H9 (cell line): ENCODE data around the gene CTBS. TPM values are rescaled to one million over a fixed set of nuclear protein-coding genes. Genes with fewer than 3 reads are reported as not detected.

Experiments used
- DNase-seq: peaks from one replicate; pipeline ENCODE4 v3.0.0-alpha.2; 2017
- H2AFZ ChIP-seq: one replicate; pipeline ENCODE4 v1.6.1; 2013; ENCODE audit warnings: mild to moderate bottlenecking, low read length, control low read depth, moderate library complexity
- H2AK5ac ChIP-seq: 2 replicates; pipeline ENCODE4 v1.6.1; 2013; ENCODE audit warnings: low read length, control low read depth, mixed read lengths; ENCODE audit not compliant: insufficient read length
- H2BK120ac ChIP-seq: one replicate; pipeline ENCODE4 v1.6.1; 2013; ENCODE audit warnings: low read depth, mild to moderate bottlenecking, low read length, control low read depth, inconsistent platforms; ENCODE audit not compliant: poor library complexity, severe bottlenecking
- H2BK12ac ChIP-seq: 2 replicates; pipeline ENCODE4 v1.6.1; 2013; ENCODE audit warnings: low read length, control low read depth, mixed read lengths, low read depth; ENCODE audit not compliant: insufficient read length
- H2BK15ac ChIP-seq: 2 replicates; pipeline ENCODE4 v1.6.1; 2013; ENCODE audit warnings: low read depth, low read length, control low read depth
- H2BK20ac ChIP-seq: one replicate; pipeline ENCODE4 v1.6.1; 2013; ENCODE audit warnings: low read depth, mild to moderate bottlenecking, low read length, control low read depth, inconsistent platforms; ENCODE audit not compliant: poor library complexity, severe bottlenecking
- H2BK5ac ChIP-seq: 2 replicates; pipeline ENCODE4 v1.6.1; 2013; ENCODE audit warnings: low read length, control low read depth, mixed read lengths; ENCODE audit not compliant: insufficient read length
- H3K14ac ChIP-seq: 2 replicates; pipeline ENCODE4 v1.6.1; 2013; ENCODE audit warnings: low read length, control low read depth; ENCODE audit not compliant: insufficient read depth
- H3K18ac ChIP-seq: 2 replicates; pipeline ENCODE4 v1.6.1; 2013; ENCODE audit warnings: low read depth, mild to moderate bottlenecking, mixed read lengths, low read length, control low read depth; ENCODE audit not compliant: insufficient read length
- H3K23ac ChIP-seq: 2 replicates; pipeline ENCODE4 v1.6.1; 2013; ENCODE audit warnings: low read length, control low read depth, mixed read lengths, low read depth; ENCODE audit not compliant: insufficient read length
- H3K23me2 ChIP-seq: 2 replicates; pipeline ENCODE4 v1.6.1; 2013; ENCODE audit warnings: low read depth, mild to moderate bottlenecking, mixed read lengths, low read length, control low read depth; ENCODE audit not compliant: insufficient read length, poor library complexity, severe bottlenecking
- H3K27ac ChIP-seq: 2 replicates; pipeline ENCODE4 v1.5.1; 2013; ENCODE audit warnings: low read length, control low read depth, mixed read lengths, low read depth; ENCODE audit not compliant: insufficient read length
- H3K27me3 ChIP-seq: 2 replicates; pipeline ENCODE4 v1.6.1; 2013; ENCODE audit warnings: low read length, control low read depth, inconsistent platforms; ENCODE audit not compliant: insufficient read depth
- H3K4ac ChIP-seq: 2 replicates; pipeline ENCODE4 v1.6.1; 2013; ENCODE audit warnings: low read depth, mild to moderate bottlenecking, control low read depth, inconsistent platforms, low read length, moderate library complexity
- H3K4me1 ChIP-seq: 2 replicates; pipeline ENCODE4 v1.6.1; 2013; ENCODE audit warnings: low read length, control low read depth, inconsistent platforms; ENCODE audit not compliant: insufficient read depth
- H3K4me2 ChIP-seq: 2 replicates; pipeline ENCODE4 v1.6.1; 2013; ENCODE audit warnings: low read length, control low read depth, mixed read lengths; ENCODE audit not compliant: insufficient read length, insufficient read depth
- H3K56ac ChIP-seq: 2 replicates; pipeline ENCODE4 v1.6.1; 2013; ENCODE audit warnings: low read depth, mild to moderate bottlenecking, mixed read lengths, low read length, control low read depth; ENCODE audit not compliant: insufficient read length
- H3K79me1 ChIP-seq: 2 replicates; pipeline ENCODE4 v1.6.1; 2013; ENCODE audit warnings: low read depth, mild to moderate bottlenecking, moderate library complexity, low read length, control low read depth, inconsistent platforms; ENCODE audit not compliant: insufficient read depth, poor library complexity, severe bottlenecking
- H3K79me2 ChIP-seq: 2 replicates; pipeline ENCODE4 v1.6.1; 2013; ENCODE audit warnings: low read length, control low read depth, inconsistent platforms; ENCODE audit not compliant: insufficient read depth
- H3K9ac ChIP-seq: 2 replicates; pipeline ENCODE4 v1.6.1; 2013; ENCODE audit warnings: low read length, control low read depth, mixed read lengths; ENCODE audit not compliant: insufficient read length; ENCODE audit errors: extremely low read depth
- H3K9me3 ChIP-seq: one replicate; pipeline ENCODE4 v1.6.1; 2013; ENCODE audit warnings: low read depth, low read length, inconsistent platforms; ENCODE audit not compliant: control insufficient read depth
- H3T11ph ChIP-seq: one replicate; pipeline ENCODE4 v1.6.1; 2013; ENCODE audit warnings: mild to moderate bottlenecking, low read length, control low read depth, inconsistent platforms
- H4K20me1 ChIP-seq: one replicate; pipeline ENCODE4 v1.6.1; 2013; ENCODE audit not compliant: control insufficient read depth, insufficient read length, insufficient read depth
- H4K5ac ChIP-seq: 2 replicates; pipeline ENCODE4 v1.6.1; 2013; ENCODE audit warnings: low read depth, mild to moderate bottlenecking, mixed read lengths, low read length, control low read depth; ENCODE audit not compliant: insufficient read length
- H4K8ac ChIP-seq: replicated peaks from 2 replicates; pipeline ENCODE4 v1.6.1; 2013; ENCODE audit warnings: low read length, control low read depth, mixed read lengths, low read depth; ENCODE audit not compliant: insufficient read length
- H4K91ac ChIP-seq: 2 replicates; pipeline ENCODE4 v1.6.1; 2013; ENCODE audit warnings: low read depth, mild to moderate bottlenecking, moderate library complexity, mixed read lengths, low read length, control low read depth; ENCODE audit not compliant: insufficient read length
- H3K27ac Mint-ChIP-seq, 3 experiments: 2 replicates in 2 of 3; 3 replicates in 1 of 3; pipeline ENCODE4 v1.8.0; 2020 to 2021; ENCODE audit warnings: mixed read lengths in 3 of 3, mild to moderate bottlenecking in 1 of 3, moderate library complexity in 1 of 3
- H3K27me3 Mint-ChIP-seq: 2 replicates; pipeline ENCODE4 v1.8.0; 2021; ENCODE audit warnings: low read depth, mild to moderate bottlenecking, moderate library complexity, mixed read lengths
- H3K36me3 Mint-ChIP-seq, 3 experiments: 2 replicates in 2 of 3; 3 replicates in 1 of 3; pipeline ENCODE4 v1.8.0; 2020 to 2021; ENCODE audit warnings: low read depth in 3 of 3, mixed read lengths in 3 of 3; ENCODE audit not compliant: insufficient read depth in 1 of 3
- H3K4me1 Mint-ChIP-seq, 2 experiments: 2 replicates each; pipeline ENCODE4 v1.8.0; 2020; ENCODE audit warnings: mixed read lengths in 2 of 2
- H3K4me3 Mint-ChIP-seq, 2 experiments: 2 replicates in 1 of 2; 3 replicates in 1 of 2; pipeline ENCODE4 v1.8.0; 2020 to 2021; ENCODE audit warnings: mild to moderate bottlenecking in 2 of 2, mixed read lengths in 2 of 2, moderate library complexity in 1 of 2
- H3K9me3 Mint-ChIP-seq, 2 experiments: 2 replicates in 1 of 2; 3 replicates in 1 of 2; pipeline ENCODE4 v1.8.0; 2020; ENCODE audit warnings: mild to moderate bottlenecking in 2 of 2, mixed read lengths in 2 of 2, moderate library complexity in 1 of 2
- CTCF ChIP-seq: fragments of 200-600 bp; sonication (generic); conservative IDR thresholded peaks from 3 replicates; pipeline ENCODE4 v1.8.0; 2021; ENCODE audit warnings: antibody characterized with exemption, mild to moderate bottlenecking
- WGBS: extraction: QIAGEN DNeasy Blood & Tissue Kit; methylation state at CpG from one replicate; pipeline ENCODE4 v1.1.7; 2013; ENCODE audit warnings: missing lambda C conversion rate, low lambda C conversion rate, mixed read lengths; ENCODE audit not compliant: insufficient read length; ENCODE audit errors: extremely low coverage; 5-methylcytosine and 5-hydroxymethylcytosine counted together
- total RNA-seq: library from RNA; stranded (reverse); gene quantifications from 2 replicates; pipeline ENCODE4 v1.2.1, GENCODE V29; 2021

Gene CTBS
- total RNA-seq, 1 experiment from 2014 or later: 2.8 TPM

DNA sequence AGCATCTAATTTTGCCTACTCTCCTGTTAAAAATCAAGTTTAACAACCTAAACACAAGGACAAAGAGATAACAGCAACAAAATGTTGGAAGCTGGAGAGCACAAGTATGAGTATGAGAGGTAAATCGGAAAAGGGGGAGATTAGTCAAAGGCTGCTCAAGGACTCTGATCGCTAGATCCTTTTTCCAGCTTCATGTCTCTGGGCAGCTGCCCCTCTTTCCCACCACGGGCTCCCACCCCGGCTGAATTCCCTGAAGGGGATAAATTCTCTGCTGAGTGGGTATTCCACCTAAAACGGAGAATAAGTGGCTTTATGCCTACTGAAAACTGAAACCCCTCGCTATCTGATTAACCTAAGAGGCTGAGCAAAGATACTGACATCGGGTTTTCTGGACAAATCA, 696 bp upstream of the CTBS start:
- H2BK15ac ChIP-seq: no peak overlapping the region
- Mint-ChIP-seq H3K4me1 (peaks cover 36 to 37% of the 10 kb centered on the region in 2 experiments), H3K36me3 (peaks cover 0 to 5% (median 1%) of the 10 kb centered on the region in 3 experiments; a peak in 2 of 7 replicates), H3K4me3 (peak overlapping the region; percentile 79 to 82), H3K27me3 (peaks cover 18% of the 10 kb centered on the region), H3K27ac (no peak overlapping the region), H3K9me3 (no peaks in the 10 kb centered on the region)
- no peak overlapping the region for H3K23ac ChIP-seq
- H2AFZ ChIP-seq: no peak overlapping the region
- H4K5ac ChIP-seq: no peak overlapping the region
- H3K9ac ChIP-seq: no peak overlapping the region
- no peak overlapping the region for H3K56ac ChIP-seq
- peak overlapping the region; percentile 76 for H3K4me2 ChIP-seq
- H3K27me3 ChIP-seq: no peaks in the 10 kb centered on the region
- no peak overlapping the region for H2BK12ac ChIP-seq
- H4K8ac ChIP-seq: no peak overlapping the region
- H3K14ac ChIP-seq: no peak overlapping the region
- no peaks in the 10 kb centered on the region for H3K79me1 ChIP-seq
- H3K23me2 ChIP-seq: peaks cover 5% of the 10 kb centered on the region
- H2BK120ac ChIP-seq: no peak overlapping the region
- H3K9me3 ChIP-seq: no peaks in the 10 kb centered on the region
- H4K20me1 ChIP-seq: no peaks in the 10 kb centered on the region
- WGBS: no CpG with 5 or more reads among the region's 7 CpGs
- DNase-seq: no peak
- no peak overlapping the region for H3T11ph ChIP-seq
- H3K18ac ChIP-seq: no peak overlapping the region
- H3K4me1 ChIP-seq: peaks cover 3% of the 10 kb centered on the region; the same call in 1 of the 2 replicates
- H3K79me2 ChIP-seq: no peaks in the 10 kb centered on the region
- H2AK5ac ChIP-seq: no peak overlapping the region
- H2BK5ac ChIP-seq: no peak overlapping the region
- no peak overlapping the region for H4K91ac ChIP-seq
- no peak overlapping the region for H2BK20ac ChIP-seq
- H3K27ac ChIP-seq: no peak overlapping the region
- TF ChIP-seq CTCF: no peak
- H3K4ac ChIP-seq: no peak overlapping the region
